ENCODE results near the gene SMG6.

Gene SMG6

DNA sequence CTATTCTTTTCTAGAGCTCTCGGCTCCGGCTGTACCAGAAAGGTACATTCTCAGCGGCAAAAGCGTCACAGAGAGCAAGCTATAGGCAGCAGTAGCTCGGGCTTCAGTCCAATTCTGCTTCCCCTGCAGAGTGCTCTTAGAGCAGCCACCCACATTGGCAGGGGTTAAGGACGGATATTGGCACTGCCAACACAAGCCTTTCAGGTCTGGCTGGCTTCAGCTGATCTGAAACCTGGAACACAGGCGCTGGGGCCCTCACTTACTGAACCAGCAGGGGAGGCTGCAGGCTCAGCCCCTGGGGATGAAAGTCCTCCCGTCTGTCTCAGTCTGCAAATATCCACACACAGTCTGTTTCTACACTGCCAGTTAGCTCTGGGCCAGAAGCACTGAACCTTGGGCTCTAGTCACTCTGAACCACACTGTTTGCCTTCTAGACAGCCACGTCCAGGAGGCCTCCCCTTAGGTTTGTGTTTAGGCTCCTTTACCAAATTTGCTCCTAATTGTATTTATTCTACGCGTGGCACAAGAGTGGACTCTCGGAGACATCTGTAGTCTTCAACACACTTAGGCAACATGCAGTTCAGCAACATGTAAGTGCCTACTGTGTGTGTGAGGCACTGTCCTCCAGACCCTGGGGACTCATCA lies 208.6 kb downstream of the SMG6 start:
- Histone ChIP-seq H3K18ac (ENCODE audit: low read length) (peak overlapping the region; percentile 42), H3K9ac (ENCODE audit: low read depth, low read length, poor library complexity) (no peak overlapping the region), H2BK12ac (ENCODE audit: low read length) (no peak overlapping the region)

DNA sequence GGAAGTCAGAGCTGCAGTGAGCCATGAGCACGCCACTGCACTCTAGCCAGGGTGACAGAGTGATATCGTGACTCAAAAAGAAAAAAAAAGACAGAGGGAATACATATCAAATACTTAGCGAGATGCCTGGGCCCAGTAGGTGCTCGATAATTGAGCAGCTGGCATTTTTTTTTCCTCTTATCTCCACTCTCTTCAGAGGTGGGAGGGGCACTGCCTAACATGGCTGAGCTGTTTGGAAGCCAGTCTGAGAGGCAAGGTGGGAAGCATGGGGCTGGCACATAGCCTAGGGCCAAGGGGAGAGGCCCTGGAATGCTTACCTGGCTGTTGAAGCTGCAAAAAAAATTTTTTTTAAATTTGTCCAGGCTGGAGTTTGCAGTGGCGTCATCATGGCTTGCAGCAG lies 210.2 kb downstream of the SMG6 start:
- Histone ChIP-seq H3K23ac (ENCODE audit: low read depth, low read length, poor library complexity) (no peak overlapping the region), H4K8ac (ENCODE audit: low read depth, low read length) (no peak overlapping the region), H4K91ac (ENCODE audit: low read depth, low read length, poor library complexity) (no peak overlapping the region), H2BK12ac (ENCODE audit: low read length) (no peak overlapping the region), H3K27ac (replicated peaks; ENCODE audit: low read length) (no peak overlapping the region), H3K4me1 (ENCODE audit: control insufficient read depth in 2 of 2, insufficient read depth in 1 of 2, low read depth in 1 of 2, low read length in 2 of 2) (peaks cover 6 to 11% of the 10 kb centered on the region in 2 donors), H3K18ac (ENCODE audit: low read length) (no peak overlapping the region), H3K9ac (ENCODE audit: low read depth, low read length, poor library complexity) (no peak overlapping the region), H3K14ac (ENCODE audit: low read length) (no peak overlapping the region), H2BK5ac (ENCODE audit: low read length) (no peak overlapping the region), H3K4me3 (ENCODE audit: low read length in 2 of 2) (no peak overlapping the region), H3K9me3 (replicated peaks in 1 of 2; ENCODE audit: control insufficient read depth in 2 of 2, insufficient read depth in 1 of 2, low read depth in 1 of 2, low read length in 2 of 2) (no peaks in the 10 kb centered on the region), H3K36me3 (replicated peaks in 1 of 2; ENCODE audit: control insufficient read depth in 2 of 2, insufficient read depth in 2 of 2, low read length in 2 of 2) (peaks cover 0 to 7% of the 10 kb centered on the region in 2 donors), H3K4ac (ENCODE audit: low read length) (no peak overlapping the region), H2AFZ (ENCODE audit: low read length) (no peak overlapping the region), H3K79me1 (ENCODE audit: low read depth, low read length) (no peaks in the 10 kb centered on the region), H3K4me2 (ENCODE audit: insufficient read depth, low read length, poor library complexity, severe bottlenecking) (no peak overlapping the region), H3K27me3 (ENCODE audit: control insufficient read depth in 3 of 3, insufficient read depth in 3 of 3, low read depth in 1 of 3, low read length in 3 of 3) (no peaks in the 10 kb centered on the region), H2BK120ac (ENCODE audit: low read depth, low read length) (no peak overlapping the region), H2BK15ac (ENCODE audit: low read length) (no peak overlapping the region), H2AK5ac (ENCODE audit: low read depth, low read length) (no peak overlapping the region)
- WGBS, 2 donors (ENCODE audit: extremely low coverage in 2 of 2, insufficient read length in 2 of 2, insufficient replicate concordance in 1 of 2) = no CpG with 5 or more reads among the region's 5 CpGs
- no peak for DNase-seq (ENCODE audit: low spot score)

More for the DNA sequence above, 208.6 kb downstream of the SMG6 start:
- Histone ChIP-seq H3K36me3 (replicated peaks in 1 of 2; ENCODE audit: control insufficient read depth in 2 of 2, insufficient read depth in 2 of 2, low read length in 2 of 2) (peaks cover 0 to 7% of the 10 kb centered on the region in 2 donors), H2BK120ac (ENCODE audit: low read depth, low read length) (no peak overlapping the region), H3K4ac (ENCODE audit: low read length) (no peak overlapping the region), H3K4me1 (ENCODE audit: control insufficient read depth in 2 of 2, insufficient read depth in 1 of 2, low read depth in 1 of 2, low read length in 2 of 2) (peaks cover 6 to 11% of the 10 kb centered on the region in 2 donors), H2AFZ (ENCODE audit: low read length) (no peak overlapping the region), H2AK5ac (ENCODE audit: low read depth, low read length) (no peak overlapping the region), H4K8ac (ENCODE audit: low read depth, low read length) (no peak overlapping the region), H4K91ac (ENCODE audit: low read depth, low read length, poor library complexity) (no peak overlapping the region), H3K4me2 (ENCODE audit: insufficient read depth, low read length, poor library complexity, severe bottlenecking) (no peak overlapping the region), H2BK15ac (ENCODE audit: low read length) (no peak overlapping the region), H3K9me3 (replicated peaks in 1 of 2; ENCODE audit: control insufficient read depth in 2 of 2, insufficient read depth in 1 of 2, low read depth in 1 of 2, low read length in 2 of 2) (no peaks in the 10 kb centered on the region), H3K4me3 (ENCODE audit: low read length in 2 of 2) (no peak overlapping the region), H3K27me3 (ENCODE audit: control insufficient read depth in 3 of 3, insufficient read depth in 3 of 3, low read depth in 1 of 3, low read length in 3 of 3) (no peaks in the 10 kb centered on the region), H3K27ac (replicated peaks; ENCODE audit: low read length) (no peak overlapping the region), H2BK5ac (ENCODE audit: low read length) (no peak overlapping the region), H3K79me1 (ENCODE audit: low read depth, low read length) (no peaks in the 10 kb centered on the region), H3K14ac (ENCODE audit: low read length) (no peak overlapping the region), H3K23ac (ENCODE audit: low read depth, low read length, poor library complexity) (no peak overlapping the region)
- DNase-seq (ENCODE audit: low spot score) = no peak
- WGBS, 2 donors (ENCODE audit: extremely low coverage in 2 of 2, insufficient read length in 2 of 2, insufficient replicate concordance in 1 of 2) = no CpG with 5 or more reads among the region's 12 CpGs

GRCh38 chr17:2092253-2092652 lies 211.3 kb downstream of the SMG6 start:
- H2AFZ ChIP-seq (ENCODE audit: low read length) = no peak overlapping the region
- H3K4me2 ChIP-seq (ENCODE audit: insufficient read depth, low read length, poor library complexity, severe bottlenecking) = no peak overlapping the region
- no peak overlapping the region for H2BK12ac ChIP-seq (ENCODE audit: low read length)
- no CpG with 5 or more reads among the region's 4 CpGs for WGBS, 2 donors (ENCODE audit: extremely low coverage in 2 of 2, insufficient read length in 2 of 2, insufficient replicate concordance in 1 of 2)
- peaks cover 3% of the 10 kb centered on the region for H3K79me1 ChIP-seq (ENCODE audit: low read depth, low read length)
- H3K14ac ChIP-seq (ENCODE audit: low read length) = no peak overlapping the region
- H3K23ac ChIP-seq (ENCODE audit: low read depth, low read length, poor library complexity) = no peak overlapping the region
- H2BK15ac ChIP-seq (ENCODE audit: low read length) = no peak overlapping the region
- H4K91ac ChIP-seq (ENCODE audit: low read depth, low read length, poor library complexity) = no peak overlapping the region
- no peak overlapping the region for H3K9ac ChIP-seq (ENCODE audit: low read depth, low read length, poor library complexity)
- no peak overlapping the region for H3K18ac ChIP-seq (ENCODE audit: low read length)
- no peak overlapping the region for H3K4ac ChIP-seq (ENCODE audit: low read length)
- H3K36me3 ChIP-seq (replicated peaks in 1 of 2; ENCODE audit: control insufficient read depth in 2 of 2, insufficient read depth in 2 of 2, low read length in 2 of 2) = peaks cover 0 to 14% of the 10 kb centered on the region in 2 donors
- DNase-seq (ENCODE audit: low spot score) = no peak
- no peak overlapping the region for H2AK5ac ChIP-seq (ENCODE audit: low read depth, low read length)
- no peak overlapping the region for H3K4me3 ChIP-seq (ENCODE audit: low read length in 2 of 2)
- H3K27ac ChIP-seq (replicated peaks; ENCODE audit: low read length) = no peak overlapping the region
- H2BK5ac ChIP-seq (ENCODE audit: low read length) = no peak overlapping the region
- peaks cover 8 to 11% of the 10 kb centered on the region in 2 donors for H3K4me1 ChIP-seq (ENCODE audit: control insufficient read depth in 2 of 2, insufficient read depth in 1 of 2, low read depth in 1 of 2, low read length in 2 of 2)
- H4K8ac ChIP-seq (ENCODE audit: low read depth, low read length) = no peak overlapping the region
- no peak overlapping the region for H2BK120ac ChIP-seq (ENCODE audit: low read depth, low read length)
- H3K27me3 ChIP-seq (ENCODE audit: control insufficient read depth in 3 of 3, insufficient read depth in 3 of 3, low read depth in 1 of 3, low read length in 3 of 3) = no peaks in the 10 kb centered on the region
- H3K9me3 ChIP-seq (replicated peaks in 1 of 2; ENCODE audit: control insufficient read depth in 2 of 2, insufficient read depth in 1 of 2, low read depth in 1 of 2, low read length in 2 of 2) = no peaks in the 10 kb centered on the region

DNA sequence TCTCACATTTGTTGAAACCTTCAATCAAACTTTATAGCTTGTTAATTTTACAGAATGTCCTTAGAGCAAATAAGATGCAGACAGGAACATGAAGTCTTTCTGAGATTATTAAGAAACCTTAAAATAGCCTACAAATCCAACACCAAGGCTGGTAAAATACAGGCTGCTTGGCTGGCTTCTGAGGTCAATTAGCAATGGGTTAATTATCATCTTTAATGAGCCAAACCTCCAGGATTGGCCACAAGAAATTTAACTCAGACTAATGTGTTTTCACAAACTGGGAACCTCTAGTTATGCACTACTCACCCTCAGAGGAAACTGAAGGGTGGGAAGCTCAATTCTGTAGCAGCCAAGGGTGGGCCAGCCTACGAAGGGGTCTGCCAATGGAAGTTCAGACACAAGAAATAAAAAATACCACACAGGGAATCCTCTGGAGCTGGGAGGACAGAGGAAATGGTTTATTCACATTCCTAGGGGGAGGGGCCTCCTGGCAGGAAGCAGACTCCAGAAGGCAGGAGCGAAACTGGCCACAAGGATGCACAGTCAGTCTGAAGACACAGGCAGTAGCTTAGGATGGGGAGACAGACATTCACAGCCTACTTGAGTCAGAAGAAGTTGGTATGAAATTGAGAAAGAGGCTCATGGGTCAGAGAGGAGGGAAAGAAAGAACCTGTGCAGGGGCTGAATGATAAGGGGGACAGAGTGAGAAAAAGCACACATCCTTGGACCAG lies 212.6 kb downstream of the SMG6 start:
- Histone ChIP-seq H3K36me3 (replicated peaks in 1 of 2; ENCODE audit: control insufficient read depth in 2 of 2, insufficient read depth in 2 of 2, low read length in 2 of 2) (peaks cover 0 to 14% of the 10 kb centered on the region in 2 donors), H2AFZ (ENCODE audit: low read length) (no peak overlapping the region), H3K4me1 (ENCODE audit: control insufficient read depth in 2 of 2, insufficient read depth in 1 of 2, low read depth in 1 of 2, low read length in 2 of 2) (peaks cover 8 to 9% of the 10 kb centered on the region in 2 donors), H2AK5ac (ENCODE audit: low read depth, low read length) (no peak overlapping the region), H2BK12ac (ENCODE audit: low read length) (no peak overlapping the region), H2BK5ac (ENCODE audit: low read length) (no peak overlapping the region), H4K8ac (ENCODE audit: low read depth, low read length) (no peak overlapping the region), H2BK120ac (ENCODE audit: low read depth, low read length) (no peak overlapping the region), H3K27me3 (ENCODE audit: control insufficient read depth in 3 of 3, insufficient read depth in 3 of 3, low read depth in 1 of 3, low read length in 3 of 3) (no peaks in the 10 kb centered on the region), H3K4me2 (ENCODE audit: insufficient read depth, low read length, poor library complexity, severe bottlenecking) (no peak overlapping the region), H3K9ac (ENCODE audit: low read depth, low read length, poor library complexity) (no peak overlapping the region), H3K27ac (replicated peaks; ENCODE audit: low read length) (no peak overlapping the region), H4K91ac (ENCODE audit: low read depth, low read length, poor library complexity) (no peak overlapping the region), H3K23ac (ENCODE audit: low read depth, low read length, poor library complexity) (no peak overlapping the region), H3K18ac (ENCODE audit: low read length) (no peak overlapping the region), H3K79me1 (ENCODE audit: low read depth, low read length) (peaks cover 3% of the 10 kb centered on the region), H3K14ac (ENCODE audit: low read length) (no peak overlapping the region), H3K9me3 (replicated peaks in 1 of 2; ENCODE audit: control insufficient read depth in 2 of 2, insufficient read depth in 1 of 2, low read depth in 1 of 2, low read length in 2 of 2) (no peaks in the 10 kb centered on the region), H3K4ac (ENCODE audit: low read length) (no peak overlapping the region), H3K4me3 (ENCODE audit: low read length in 2 of 2) (no peak overlapping the region), H2BK15ac (ENCODE audit: low read length) (no peak overlapping the region)
- WGBS, 2 donors (ENCODE audit: extremely low coverage in 2 of 2, insufficient read length in 2 of 2, insufficient replicate concordance in 1 of 2) = no CpG with 5 or more reads among the region's 2 CpGs
- peak; percentile 30 for DNase-seq (ENCODE audit: low spot score)
